Neural cell (in vitro differentiated cells): ENCODE measurements around the gene FNBP1L. TPM values are rescaled to one million over a fixed set of nuclear protein-coding genes. Genes with fewer than 3 reads are reported as not detected.

Experiments used
- H2AFZ ChIP-seq: fragments of 200-600, 300-800 bp; sonication (generic), shearing (Covaris generic); 2 replicates; pipeline ENCODE4 v1.6.0; 2014; ENCODE audit warnings: low read depth, mild to moderate bottlenecking, antibody characterized with exemption, low read length, moderate library complexity
- H3F3A ChIP-seq: fragments of 200-600 bp; shearing (Covaris generic); 2 replicates; pipeline ENCODE4 v1.6.1; 2016; ENCODE audit warnings: mild to moderate bottlenecking, moderate library complexity, mixed read lengths, antibody characterized with exemption, low read length; ENCODE audit not compliant: insufficient read depth, poor library complexity, severe bottlenecking
- H3K27ac ChIP-seq: fragments of 200-600, 300-800 bp; sonication (generic), shearing (Covaris generic); 2 replicates; pipeline ENCODE4 v1.5.1; 2014; ENCODE audit warnings: mild to moderate bottlenecking, low read length, moderate library complexity
- H3K27me3 ChIP-seq: fragments of 300-800, 200-600 bp; sonication (generic), shearing (Covaris generic); 2 replicates; pipeline ENCODE4 v1.6.0; 2014; ENCODE audit warnings: mild to moderate bottlenecking, low read depth, low read length, moderate library complexity; ENCODE audit not compliant: insufficient read depth
- H3K36me3 ChIP-seq: fragments of 300-800, 200-600 bp; sonication (generic), shearing (Covaris generic); 2 replicates; pipeline ENCODE4 v1.5.1; 2014; ENCODE audit warnings: mild to moderate bottlenecking, antibody characterized with exemption, low read length, moderate library complexity; ENCODE audit not compliant: insufficient read depth
- H3K4me2 ChIP-seq: fragments of 300-800, 200-600 bp; sonication (generic), shearing (Covaris generic); 2 replicates; pipeline ENCODE4 v1.6.0; 2014; ENCODE audit warnings: mild to moderate bottlenecking, low read length
- H3K4me3 ChIP-seq: fragments of 300-800, 200-600 bp; sonication (generic), shearing (Covaris generic); 2 replicates; pipeline ENCODE4 v1.5.1; 2014; ENCODE audit warnings: mild to moderate bottlenecking, low read length, moderate library complexity
- H3K79me2 ChIP-seq: fragments of 200-600 bp; shearing (Covaris generic); replicated peaks from 2 replicates; pipeline ENCODE4 v1.6.0; 2014; ENCODE audit warnings: mild to moderate bottlenecking, low read length, moderate library complexity; ENCODE audit not compliant: insufficient read depth
- H3K9ac ChIP-seq: fragments of 300-800, 200-600 bp; sonication (generic), shearing (Covaris generic); 2 replicates; pipeline ENCODE4 v1.6.1; 2016; ENCODE audit warnings: mild to moderate bottlenecking, low read length, mixed read lengths
- H3K9me2 ChIP-seq: fragments of 200-600 bp; shearing (Covaris generic); 2 replicates; pipeline ENCODE4 v1.6.1; 2016; ENCODE audit warnings: mild to moderate bottlenecking, low read length, mixed read lengths; ENCODE audit not compliant: insufficient read depth
- H3K9me3 ChIP-seq: fragments of 200-600, 300-800 bp; sonication (generic), shearing (Covaris generic); 2 replicates; pipeline ENCODE4 v1.6.1; 2016; ENCODE audit warnings: mild to moderate bottlenecking, mixed run types, low read length, moderate library complexity, mixed read lengths
- H4K20me1 ChIP-seq: fragments of 200-600 bp; shearing (Covaris generic); 2 replicates; pipeline ENCODE4 v1.6.1; 2016; ENCODE audit warnings: mild to moderate bottlenecking, mixed run types; ENCODE audit not compliant: insufficient read depth
- CTCF ChIP-seq: fragments of 450-650 bp; IDR thresholded peaks from 2 replicates; pipeline ENCODE4 v1.5.1; 2014; ENCODE audit warnings: antibody characterized with exemption, mild to moderate bottlenecking, moderate library complexity; ENCODE audit not compliant: poor library complexity, severe bottlenecking
- EP300 ChIP-seq: fragments of 450-650 bp; conservative IDR thresholded peaks from 2 replicates; pipeline ENCODE4 v1.6.1; 2014; ENCODE audit warnings: antibody characterized with exemption, mild to moderate bottlenecking, moderate library complexity; ENCODE audit not compliant: poor library complexity, severe bottlenecking
- EZH2 ChIP-seq: fragments of 200-600, 300-800 bp; shearing (Covaris generic), sonication (generic); IDR thresholded peaks from 2 replicates; pipeline ENCODE4 v1.6.1; 2014; ENCODE audit warnings: antibody characterized with exemption, low read length, borderline replicate concordance, mild to moderate bottlenecking; ENCODE audit not compliant: insufficient read depth, poor library complexity, severe bottlenecking
- MXI1 ChIP-seq: fragments of 450-650 bp; conservative IDR thresholded peaks from 2 replicates; pipeline ENCODE4 v1.6.1; 2014; ENCODE audit warnings: antibody characterized with exemption, mild to moderate bottlenecking; ENCODE audit not compliant: poor library complexity, severe bottlenecking
- POLR2AphosphoS5 ChIP-seq: IDR thresholded peaks from 2 replicates; pipeline ENCODE4 v1.6.1; 2012
- RAD21 ChIP-seq: fragments of 450-650 bp; conservative IDR thresholded peaks from 2 replicates; pipeline ENCODE4 v1.6.1; 2014; ENCODE audit warnings: antibody characterized with exemption, mild to moderate bottlenecking, moderate library complexity
- SMC3 ChIP-seq: fragments of 450-650 bp; conservative IDR thresholded peaks from 2 replicates; pipeline ENCODE4 v1.6.1; 2014; ENCODE audit warnings: antibody characterized with exemption, mild to moderate bottlenecking, moderate library complexity; ENCODE audit not compliant: poor library complexity
- TAF1 ChIP-seq: IDR thresholded peaks from 2 replicates; pipeline ENCODE4 v1.6.1; 2012; ENCODE audit warnings: low read depth
- polyA plus RNA-seq: library from polyadenylated mRNA; depleted of rRNA; stranded (reverse); fragments of >200 nt; gene quantifications from 2 replicates; pipeline ENCODE4 v1.2.3, GENCODE V29; 2014
- TF ChIP-seq, protein P1 (sequence below): IDR thresholded peaks from 2 replicates; pipeline ENCODE4 v1.6.1; 2012; ENCODE audit warnings: borderline replicate concordance

Gene FNBP1L
- polyA plus RNA-seq, 1 donor from 2014 or later: 1,044 TPM

GRCh38 chr1:93556291-93556690 is 108.4 kb downstream of the FNBP1L start:
- H3K9ac ChIP-seq: no peak overlapping the region
- peaks cover 5% of the 10 kb centered on the region for H3F3A ChIP-seq
- peaks cover 6% of the 10 kb centered on the region for H3K36me3 ChIP-seq
- H3K4me3 ChIP-seq: no peak overlapping the region
- no peak overlapping the region for H3K4me2 ChIP-seq
- H2AFZ ChIP-seq: no peak overlapping the region
- no peaks in the 10 kb centered on the region for H3K27me3 ChIP-seq
- no peaks in the 10 kb centered on the region for H4K20me1 ChIP-seq
- no peaks in the 10 kb centered on the region for H3K9me3 ChIP-seq
- no peaks in the 10 kb centered on the region for H3K79me2 ChIP-seq
- no peaks in the 10 kb centered on the region for H3K9me2 ChIP-seq
- TF ChIP-seq RAD21 (no peak), CTCF (no peak), POLR2AphosphoS5 (peak; percentile 12)
- no peak overlapping the region for H3K27ac ChIP-seq

- Histone ChIP-seq H2AFZ (no peak overlapping the region), H3K9ac (no peak overlapping the region), H3K36me3 (peaks cover 5% of the 10 kb centered on the region), H3K4me3 (no peak overlapping the region), H3K27ac (no peak overlapping the region), H3K79me2 (no peaks in the 10 kb centered on the region), H4K20me1 (no peaks in the 10 kb centered on the region), H3K9me3 (no peaks in the 10 kb centered on the region), H3F3A (no peaks in the 10 kb centered on the region), H3K27me3 (no peaks in the 10 kb centered on the region), H3K9me2 (no peaks in the 10 kb centered on the region), H3K4me2 (no peak overlapping the region)
- TF ChIP-seq SMC3 (no peak), EZH2 (no peak), POLR2AphosphoS5 (no peak), RAD21 (no peak), EP300 (no peak), MXI1 (no peak), TAF1 (no peak), CTCF (no peak)
- TF ChIP-seq, protein P1, sequence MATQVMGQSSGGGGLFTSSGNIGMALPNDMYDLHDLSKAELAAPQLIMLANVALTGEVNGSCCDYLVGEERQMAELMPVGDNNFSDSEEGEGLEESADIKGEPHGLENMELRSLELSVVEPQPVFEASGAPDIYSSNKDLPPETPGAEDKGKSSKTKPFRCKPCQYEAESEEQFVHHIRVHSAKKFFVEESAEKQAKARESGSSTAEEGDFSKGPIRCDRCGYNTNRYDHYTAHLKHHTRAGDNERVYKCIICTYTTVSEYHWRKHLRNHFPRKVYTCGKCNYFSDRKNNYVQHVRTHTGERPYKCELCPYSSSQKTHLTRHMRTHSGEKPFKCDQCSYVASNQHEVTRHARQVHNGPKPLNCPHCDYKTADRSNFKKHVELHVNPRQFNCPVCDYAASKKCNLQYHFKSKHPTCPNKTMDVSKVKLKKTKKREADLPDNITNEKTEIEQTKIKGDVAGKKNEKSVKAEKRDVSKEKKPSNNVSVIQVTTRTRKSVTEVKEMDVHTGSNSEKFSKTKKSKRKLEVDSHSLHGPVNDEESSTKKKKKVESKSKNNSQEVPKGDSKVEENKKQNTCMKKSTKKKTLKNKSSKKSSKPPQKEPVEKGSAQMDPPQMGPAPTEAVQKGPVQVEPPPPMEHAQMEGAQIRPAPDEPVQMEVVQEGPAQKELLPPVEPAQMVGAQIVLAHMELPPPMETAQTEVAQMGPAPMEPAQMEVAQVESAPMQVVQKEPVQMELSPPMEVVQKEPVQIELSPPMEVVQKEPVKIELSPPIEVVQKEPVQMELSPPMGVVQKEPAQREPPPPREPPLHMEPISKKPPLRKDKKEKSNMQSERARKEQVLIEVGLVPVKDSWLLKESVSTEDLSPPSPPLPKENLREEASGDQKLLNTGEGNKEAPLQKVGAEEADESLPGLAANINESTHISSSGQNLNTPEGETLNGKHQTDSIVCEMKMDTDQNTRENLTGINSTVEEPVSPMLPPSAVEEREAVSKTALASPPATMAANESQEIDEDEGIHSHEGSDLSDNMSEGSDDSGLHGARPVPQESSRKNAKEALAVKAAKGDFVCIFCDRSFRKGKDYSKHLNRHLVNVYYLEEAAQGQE: no peak
Observed at GRCh38 chr1:93559045-93559444, 111.1 kb downstream of the FNBP1L start.
